HCT116 (cell line): ENCODE measurements around the gene TENM4.

Experiments
- ATF3 ChIP-seq: IDR thresholded peaks from 2 replicates; pipeline ENCODE4 v1.6.1; 2012
- CEBPB ChIP-seq: IDR thresholded peaks from 2 replicates; pipeline ENCODE4 v1.6.1; 2012; ENCODE audit warnings: low read depth
- CTCF ChIP-seq, 3 experiments: fragments of 200-600 bp in 1 of 3; sonication (generic) in 1 of 3; IDR thresholded peaks in 2 of 3; conservative IDR thresholded peaks in 1 of 3; 2 replicates each; pipeline ENCODE4 v1.5.1; 2012 to 2017; ENCODE audit warnings: low read depth in 2 of 3, low read length in 2 of 3, antibody characterized with exemption in 1 of 3, borderline replicate concordance in 1 of 3, control low read depth in 1 of 3, mild to moderate bottlenecking in 1 of 3, mixed read lengths in 1 of 3, mixed run types in 1 of 3, moderate library complexity in 1 of 3; ENCODE audit not compliant: insufficient read depth in 1 of 3
- EGR1 ChIP-seq: IDR thresholded peaks from 2 replicates; pipeline ENCODE4 v1.6.1; 2012; ENCODE audit warnings: low read depth
- JUND ChIP-seq: IDR thresholded peaks from 2 replicates; pipeline ENCODE4 v1.6.1; 2012
- MAX ChIP-seq: IDR thresholded peaks from 2 replicates; pipeline ENCODE4 v1.6.1; 2012
- POLR2A ChIP-seq: IDR thresholded peaks from 2 replicates; pipeline ENCODE4 v1.7.0; 2011; ENCODE audit warnings: borderline replicate concordance; ENCODE audit not compliant: insufficient read depth, insufficient read length; ENCODE audit errors: extremely low read depth
- POLR2AphosphoS5 ChIP-seq: IDR thresholded peaks from 2 replicates; pipeline ENCODE4 v1.6.1; 2011; ENCODE audit warnings: mild to moderate bottlenecking, low read depth, low read length, moderate library complexity
- SIN3A ChIP-seq: IDR thresholded peaks from 2 replicates; pipeline ENCODE4 v1.6.1; 2012; ENCODE audit warnings: low read depth
- YY1 ChIP-seq: IDR thresholded peaks from 2 replicates; pipeline ENCODE4 v1.6.1; 2011; ENCODE audit warnings: low read length, low read depth, moderate library complexity, mild to moderate bottlenecking; ENCODE audit not compliant: insufficient replicate concordance; ENCODE audit errors: extremely low read depth

- TF ChIP-seq JUND (no peak), MAX (no peak), YY1 (no peak), POLR2A (no peak), SIN3A (no peak), CTCF (IDR thresholded peaks at IDR 0.05 in 2 of 3, conservative IDR thresholded peaks at IDR 0.05 in 1 of 3; ENCODE audit: borderline replicate concordance in 1 of 3, insufficient read depth in 1 of 3, low read depth in 2 of 3, low read length in 2 of 3) (no peak), POLR2AphosphoS5 (no peak), CEBPB (no peak), EGR1 (no peak), ATF3 (no peak)
Measured at GRCh38 chr11:78710417-78710816, 730.4 kb downstream of the TENM4 start.
